WTC11 (cell line): ENCODE results near the gene PLPPR4. TPM values are rescaled to one million over a fixed set of nuclear protein-coding genes. Genes with fewer than 3 reads are reported as not detected.

Source experiments
- ATAC-seq: fragments of 200-7000 bp; cut with Tn5 transposase; 2 replicates; pipeline ENCODE4 v1.10.0; 2021; ENCODE audit warnings: mild to moderate bottlenecking, moderate library complexity
- CTCF ChIA-PET: fragments of 300-600 bp; sonication (Branson Sonifier 250); formaldehyde crosslinking; loops from one replicate; lab custom pipeline; 2021; ENCODE audit warnings: antibody characterized with exemption; lab: Charles Lee
- POLR2A ChIA-PET: fragments of 350-600 bp; sonication (Branson Sonifier 250); formaldehyde crosslinking; loops from one replicate; lab custom pipeline; 2021; ENCODE audit warnings: antibody characterized with exemption; lab: Charles Lee
- DNase-seq: peaks from one replicate; pipeline ENCODE4 v3.0.0; 2021; ENCODE audit warnings: low spot score
- H3K27ac Mint-ChIP-seq: 2 replicates; pipeline ENCODE4 v1.8.0; 2021; ENCODE audit warnings: mixed read lengths
- H3K27me3 Mint-ChIP-seq: 2 replicates; pipeline ENCODE4 v1.8.0; 2021; ENCODE audit warnings: low read depth, mild to moderate bottlenecking, moderate library complexity, mixed read lengths
- H3K36me3 Mint-ChIP-seq: 2 replicates; pipeline ENCODE4 v1.8.0; 2021; ENCODE audit warnings: mixed read lengths
- H3K4me1 Mint-ChIP-seq: 2 replicates; pipeline ENCODE4 v1.8.0; 2022; ENCODE audit warnings: mixed read lengths
- H3K4me3 Mint-ChIP-seq: 2 replicates; pipeline ENCODE4 v1.8.0; 2021; ENCODE audit warnings: mild to moderate bottlenecking, moderate library complexity, mixed read lengths
- H3K9me3 Mint-ChIP-seq: 2 replicates; pipeline ENCODE4 v1.8.0; 2021; ENCODE audit warnings: mixed read lengths
- IRF2 ChIP-seq: sonication (generic); formaldehyde crosslinking; IDR thresholded peaks from 2 replicates; pipeline ENCODE4 v1.8.0; 2022; ENCODE audit warnings: low read depth, missing genetic modification reagents, borderline replicate concordance
- MLX ChIP-seq: sonication (generic); formaldehyde crosslinking; IDR thresholded peaks from 2 replicates; pipeline ENCODE4 v1.8.1; 2023; ENCODE audit warnings: mild to moderate bottlenecking, missing genetic modification reagents, moderate library complexity
- NFE2L1 ChIP-seq: sonication (generic); formaldehyde crosslinking; IDR thresholded peaks from 2 replicates; pipeline ENCODE4 v1.8.1; 2023; ENCODE audit warnings: missing genetic modification reagents
- NR1H2 ChIP-seq: sonication (generic); formaldehyde crosslinking; IDR thresholded peaks from 2 replicates; pipeline ENCODE4 v1.9.0; 2021; ENCODE audit warnings: mild to moderate bottlenecking, moderate library complexity, missing genetic modification reagents
- ZNF281 ChIP-seq: sonication (generic); formaldehyde crosslinking; IDR thresholded peaks from 2 replicates; pipeline ENCODE4 v1.8.0; 2023; ENCODE audit warnings: mild to moderate bottlenecking, missing genetic modification reagents
- ZNF425 ChIP-seq: fragments of 250-450 bp; sonication (Bioruptor Pico); conservative IDR thresholded peaks from 2 replicates; pipeline ENCODE4 v1.9.0; 2021; ENCODE audit warnings: mild to moderate bottlenecking
- total RNA-seq: library from RNA; stranded (reverse); gene quantifications from 3 replicates; pipeline ENCODE4 v1.2.3, GENCODE V29; 2021
- TF ChIP-seq, protein P1 (sequence below): sonication (generic); formaldehyde crosslinking; IDR thresholded peaks from 2 replicates; pipeline ENCODE4 v1.8.1; 2023; ENCODE audit warnings: mild to moderate bottlenecking, moderate library complexity, missing genetic modification reagents
- TF ChIP-seq, protein P2 (sequence below): sonication (generic); formaldehyde crosslinking; IDR thresholded peaks from 2 replicates; pipeline ENCODE4 v1.8.0; 2023; ENCODE audit warnings: missing genetic modification reagents, mild to moderate bottlenecking, borderline replicate concordance

Gene PLPPR4
- total RNA-seq, 1 experiment from 2014 or later = 1.3 TPM

DNA sequence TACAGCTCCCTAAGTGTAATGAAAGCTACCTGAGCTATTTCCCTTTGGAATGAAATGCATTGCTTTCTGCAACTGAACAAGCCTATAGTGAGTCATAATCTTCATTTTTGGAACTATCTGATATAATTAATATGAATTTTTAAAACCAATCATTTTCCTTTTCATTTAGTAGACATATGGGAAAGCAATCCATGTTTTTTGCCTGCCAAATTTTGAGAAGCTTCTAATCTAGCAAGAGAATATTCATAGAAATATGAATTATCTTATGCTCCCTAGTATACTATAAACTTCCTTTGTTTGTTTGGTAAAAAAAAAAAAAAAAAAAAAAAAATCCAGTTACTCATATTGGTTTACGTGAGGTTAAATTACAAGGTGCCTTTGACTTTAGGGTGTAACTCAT, 68.3 kb downstream of the PLPPR4 start (continued):
- no peak for TF ChIP-seq ZNF281 (CRISPR knock-in tag)

- H3K4me1 Mint-ChIP-seq = peaks cover 13% of the 10 kb centered on the region
- no peak overlapping the region for H3K4me3 Mint-ChIP-seq
- ChIA-PET CTCF (no interaction called here), POLR2A (no interaction called here)
- TF ChIP-seq, protein P1, sequence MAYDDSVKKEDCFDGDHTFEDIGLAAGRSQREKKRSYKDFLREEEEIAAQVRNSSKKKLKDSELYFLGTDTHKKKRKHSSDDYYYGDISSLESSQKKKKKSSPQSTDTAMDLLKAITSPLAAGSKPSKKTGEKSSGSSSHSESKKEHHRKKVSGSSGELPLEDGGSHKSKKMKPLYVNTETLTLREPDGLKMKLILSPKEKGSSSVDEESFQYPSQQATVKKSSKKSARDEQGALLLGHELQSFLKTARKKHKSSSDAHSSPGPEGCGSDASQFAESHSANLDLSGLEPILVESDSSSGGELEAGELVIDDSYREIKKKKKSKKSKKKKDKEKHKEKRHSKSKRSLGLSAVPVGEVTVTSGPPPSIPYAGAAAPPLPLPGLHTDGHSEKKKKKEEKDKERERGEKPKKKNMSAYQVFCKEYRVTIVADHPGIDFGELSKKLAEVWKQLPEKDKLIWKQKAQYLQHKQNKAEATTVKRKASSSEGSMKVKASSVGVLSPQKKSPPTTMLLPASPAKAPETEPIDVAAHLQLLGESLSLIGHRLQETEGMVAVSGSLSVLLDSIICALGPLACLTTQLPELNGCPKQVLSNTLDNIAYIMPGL = no peak
- no peak for TF ChIP-seq NFE2L1 (CRISPR knock-in tag)
- TF ChIP-seq ZNF425 (CRISPR knock-in tag) = no peak
- no peak for TF ChIP-seq MLX (CRISPR knock-in tag)
- TF ChIP-seq, protein P2, sequence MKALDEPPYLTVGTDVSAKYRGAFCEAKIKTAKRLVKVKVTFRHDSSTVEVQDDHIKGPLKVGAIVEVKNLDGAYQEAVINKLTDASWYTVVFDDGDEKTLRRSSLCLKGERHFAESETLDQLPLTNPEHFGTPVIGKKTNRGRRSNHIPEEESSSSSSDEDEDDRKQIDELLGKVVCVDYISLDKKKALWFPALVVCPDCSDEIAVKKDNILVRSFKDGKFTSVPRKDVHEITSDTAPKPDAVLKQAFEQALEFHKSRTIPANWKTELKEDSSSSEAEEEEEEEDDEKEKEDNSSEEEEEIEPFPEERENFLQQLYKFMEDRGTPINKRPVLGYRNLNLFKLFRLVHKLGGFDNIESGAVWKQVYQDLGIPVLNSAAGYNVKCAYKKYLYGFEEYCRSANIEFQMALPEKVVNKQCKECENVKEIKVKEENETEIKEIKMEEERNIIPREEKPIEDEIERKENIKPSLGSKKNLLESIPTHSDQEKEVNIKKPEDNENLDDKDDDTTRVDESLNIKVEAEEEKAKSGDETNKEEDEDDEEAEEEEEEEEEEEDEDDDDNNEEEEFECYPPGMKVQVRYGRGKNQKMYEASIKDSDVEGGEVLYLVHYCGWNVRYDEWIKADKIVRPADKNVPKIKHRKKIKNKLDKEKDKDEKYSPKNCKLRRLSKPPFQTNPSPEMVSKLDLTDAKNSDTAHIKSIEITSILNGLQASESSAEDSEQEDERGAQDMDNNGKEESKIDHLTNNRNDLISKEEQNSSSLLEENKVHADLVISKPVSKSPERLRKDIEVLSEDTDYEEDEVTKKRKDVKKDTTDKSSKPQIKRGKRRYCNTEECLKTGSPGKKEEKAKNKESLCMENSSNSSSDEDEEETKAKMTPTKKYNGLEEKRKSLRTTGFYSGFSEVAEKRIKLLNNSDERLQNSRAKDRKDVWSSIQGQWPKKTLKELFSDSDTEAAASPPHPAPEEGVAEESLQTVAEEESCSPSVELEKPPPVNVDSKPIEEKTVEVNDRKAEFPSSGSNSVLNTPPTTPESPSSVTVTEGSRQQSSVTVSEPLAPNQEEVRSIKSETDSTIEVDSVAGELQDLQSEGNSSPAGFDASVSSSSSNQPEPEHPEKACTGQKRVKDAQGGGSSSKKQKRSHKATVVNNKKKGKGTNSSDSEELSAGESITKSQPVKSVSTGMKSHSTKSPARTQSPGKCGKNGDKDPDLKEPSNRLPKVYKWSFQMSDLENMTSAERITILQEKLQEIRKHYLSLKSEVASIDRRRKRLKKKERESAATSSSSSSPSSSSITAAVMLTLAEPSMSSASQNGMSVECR = no peak
- no peak for TF ChIP-seq NR1H2
- H3K36me3 Mint-ChIP-seq = no peaks in the 10 kb centered on the region
- no peak overlapping the region for H3K27ac Mint-ChIP-seq
- H3K27me3 Mint-ChIP-seq = no peaks in the 10 kb centered on the region
- DNase-seq (no peak), ATAC-seq (no peak)
- no peaks in the 10 kb centered on the region for H3K9me3 Mint-ChIP-seq
These were observed 70.7 kb downstream of the PLPPR4 start for GRCh38 chr1:99334991-99335390.

GRCh38 chr1:99347041-99347684, 82.9 kb downstream of the PLPPR4 start:
- H3K4me1 Mint-ChIP-seq = no peaks in the 10 kb centered on the region
- ChIA-PET CTCF (no interaction called here), POLR2A (interaction anchor here (0.6 kb wide), 1 partner anchor 651 kb away, joined by 3 read pairs; no protein-coding TSS in a partner anchor)
- peaks cover 6% of the 10 kb centered on the region for H3K9me3 Mint-ChIP-seq
- no peak for DNase-seq
- no peak overlapping the region for H3K27ac Mint-ChIP-seq
- ATAC-seq = peak; percentile 86
- H3K4me3 Mint-ChIP-seq = no peak overlapping the region
- peaks cover 3% of the 10 kb centered on the region; the same call in 1 of the 2 replicates for H3K36me3 Mint-ChIP-seq
- no peaks in the 10 kb centered on the region for H3K27me3 Mint-ChIP-seq
- no peak for TF ChIP-seq IRF2 (CRISPR knock-in tag)
